HG03432 (cell line): Measurements from ENCODE around the gene ZBTB8OS.

Experiments
- ATAC-seq: cut with Tn5 transposase; IDR thresholded peaks from one replicate; pipeline ENCODE4 v1.9.1; 2021; ENCODE audit warnings: mild to moderate bottlenecking, moderate library complexity; ENCODE audit not compliant: unreplicated experiment

Gene ZBTB8OS

GRCh38 chr1:32612189-32612881 is 38.0 kb downstream of the ZBTB8OS start:
- peak; percentile 82 for ATAC-seq

GRCh38 chr1:32611859-32612188 is 38.5 kb downstream of the ZBTB8OS start:
- no peak for ATAC-seq

GRCh38 chr1:32609180-32609579 is 41.2 kb downstream of the ZBTB8OS start:
- no peak for ATAC-seq

- no peak for ATAC-seq
Observed at GRCh38 chr1:32606565-32607371, 43.6 kb downstream of the ZBTB8OS start.

GRCh38 chr1:32605711-32606424 is 44.5 kb downstream of the ZBTB8OS start:
- ATAC-seq, result no peak

- no peak for ATAC-seq
Observed at GRCh38 chr1:32600034-32600433, 50.3 kb downstream of the ZBTB8OS start.

GRCh38 chr1:32592943-32593342 is 57.4 kb downstream of the ZBTB8OS start:
- no peak for ATAC-seq

GRCh38 chr1:32580348-32581017 is 69.9 kb downstream of the ZBTB8OS start:
- ATAC-seq, result no peak
